WTC11 (cell line): ENCODE measurements around the gene MAGEC3. TPM values are rescaled to one million over a fixed set of nuclear protein-coding genes. Genes with fewer than 3 reads are reported as not detected.

Source experiments
- ATAC-seq: fragments of 200-7000 bp; cut with Tn5 transposase; 2 replicates; pipeline ENCODE4 v1.10.0; 2021; ENCODE audit warnings: mild to moderate bottlenecking, moderate library complexity
- CTCF ChIA-PET: fragments of 300-600 bp; sonication (Branson Sonifier 250); formaldehyde crosslinking; loops from one replicate; lab custom pipeline; 2021; ENCODE audit warnings: antibody characterized with exemption; lab: Charles Lee
- POLR2A ChIA-PET: fragments of 350-600 bp; sonication (Branson Sonifier 250); formaldehyde crosslinking; loops from one replicate; lab custom pipeline; 2021; ENCODE audit warnings: antibody characterized with exemption; lab: Charles Lee
- DNase-seq: peaks from one replicate; pipeline ENCODE4 v3.0.0; 2021; ENCODE audit warnings: low spot score
- H3K27ac Mint-ChIP-seq: 2 replicates; pipeline ENCODE4 v1.8.0; 2021; ENCODE audit warnings: mixed read lengths
- H3K27me3 Mint-ChIP-seq: 2 replicates; pipeline ENCODE4 v1.8.0; 2021; ENCODE audit warnings: low read depth, mild to moderate bottlenecking, moderate library complexity, mixed read lengths
- H3K36me3 Mint-ChIP-seq: 2 replicates; pipeline ENCODE4 v1.8.0; 2021; ENCODE audit warnings: mixed read lengths
- H3K4me1 Mint-ChIP-seq: 2 replicates; pipeline ENCODE4 v1.8.0; 2022; ENCODE audit warnings: mixed read lengths
- H3K4me3 Mint-ChIP-seq: 2 replicates; pipeline ENCODE4 v1.8.0; 2021; ENCODE audit warnings: mild to moderate bottlenecking, moderate library complexity, mixed read lengths
- H3K9me3 Mint-ChIP-seq: 2 replicates; pipeline ENCODE4 v1.8.0; 2021; ENCODE audit warnings: mixed read lengths
- RELA ChIP-seq: sonication (generic); formaldehyde crosslinking; IDR thresholded peaks from 2 replicates; pipeline ENCODE4 v1.8.1; 2022; ENCODE audit warnings: missing genetic modification reagents, mild to moderate bottlenecking, borderline replicate concordance
- total RNA-seq: library from RNA; stranded (reverse); gene quantifications from 3 replicates; pipeline ENCODE4 v1.2.3, GENCODE V29; 2021

Gene MAGEC3
- total RNA-seq, 1 experiment from 2014 or later: not detected

GRCh38 chrX:141947350-141947749, 109.2 kb downstream of the MAGEC3 start:
- peaks cover 10% of the 10 kb centered on the region; the same call in 1 of the 2 replicates for H3K36me3 Mint-ChIP-seq
- TF ChIP-seq RELA (CRISPR knock-in tag): no peak
- TF ChIP-seq, all 79 proteins: peak for 0
- DNase-seq (no peak), ATAC-seq (no peak)
- no peak overlapping the region for H3K4me3 Mint-ChIP-seq
- H3K27me3 Mint-ChIP-seq: peaks cover 2% of the 10 kb centered on the region; the same call in 1 of the 2 replicates
- H3K27ac Mint-ChIP-seq: no peak overlapping the region
- no peaks in the 10 kb centered on the region for H3K4me1 Mint-ChIP-seq
- ChIA-PET POLR2A (no interaction called here), CTCF (no interaction called here)
- peaks cover 19% of the 10 kb centered on the region for H3K9me3 Mint-ChIP-seq

Other genes with a start within 250 kb of the MAGEC3 start
- not detected in 3 replicates for gene SPANXA2, start 248.6 kb upstream of the MAGEC3 start, total RNA-seq
- gene SPANXD, start 139.6 kb upstream of the MAGEC3 start, total RNA-seq: not detected in 3 replicates
- 0.07 TPM in 1 of 3 replicates, not detected in the others for gene MAGEC1, start 65.6 kb downstream of the MAGEC3 start, total RNA-seq